Stimulated activated naive CD8-positive, alpha-beta T cell treated with anti-CD3 and anti-CD28 coated beads, Interleukin-15, amount 100 ng/mL, for 72 hours (primary cell): ENCODE results near the gene ZDHHC18.
A peak's percentile ranks its signal among the peaks of the same experiment; 100 is the strongest.

ENCODE experiments used
- ATAC-seq: fragments of 150-1000 bp; cut with Tn5 transposase; 2 replicates; pipeline ENCODE4 v1.10.0; 2021; ENCODE audit warnings: mild to moderate bottlenecking, moderate library complexity
- DNase-seq, 2 donors: peaks; one replicate each; pipeline ENCODE4 v3.0.0; 2021 to 2022
- H3K27ac Mint-ChIP-seq, 2 donors: one replicate each; pipeline ENCODE4 v1.8.0; 2022; ENCODE audit warnings: mild to moderate bottlenecking in 2 of 2, mixed read lengths in 2 of 2, moderate library complexity in 2 of 2
- H3K27me3 Mint-ChIP-seq: one replicate; pipeline ENCODE4 v1.8.0; 2022; ENCODE audit warnings: mixed read lengths
- H3K4me1 Mint-ChIP-seq: one replicate; pipeline ENCODE4 v1.8.0; 2022; ENCODE audit warnings: mild to moderate bottlenecking, mixed read lengths
- H3K4me3 Mint-ChIP-seq, 2 donors: one replicate each; pipeline ENCODE4 v1.8.0; 2022; ENCODE audit warnings: mild to moderate bottlenecking in 2 of 2, mixed read lengths in 2 of 2, moderate library complexity in 1 of 2
- H3K9me3 Mint-ChIP-seq, 2 donors: one replicate each; pipeline ENCODE4 v1.8.0; 2022; ENCODE audit warnings: mixed read lengths in 2 of 2

The ZDHHC18 gene

DNA sequence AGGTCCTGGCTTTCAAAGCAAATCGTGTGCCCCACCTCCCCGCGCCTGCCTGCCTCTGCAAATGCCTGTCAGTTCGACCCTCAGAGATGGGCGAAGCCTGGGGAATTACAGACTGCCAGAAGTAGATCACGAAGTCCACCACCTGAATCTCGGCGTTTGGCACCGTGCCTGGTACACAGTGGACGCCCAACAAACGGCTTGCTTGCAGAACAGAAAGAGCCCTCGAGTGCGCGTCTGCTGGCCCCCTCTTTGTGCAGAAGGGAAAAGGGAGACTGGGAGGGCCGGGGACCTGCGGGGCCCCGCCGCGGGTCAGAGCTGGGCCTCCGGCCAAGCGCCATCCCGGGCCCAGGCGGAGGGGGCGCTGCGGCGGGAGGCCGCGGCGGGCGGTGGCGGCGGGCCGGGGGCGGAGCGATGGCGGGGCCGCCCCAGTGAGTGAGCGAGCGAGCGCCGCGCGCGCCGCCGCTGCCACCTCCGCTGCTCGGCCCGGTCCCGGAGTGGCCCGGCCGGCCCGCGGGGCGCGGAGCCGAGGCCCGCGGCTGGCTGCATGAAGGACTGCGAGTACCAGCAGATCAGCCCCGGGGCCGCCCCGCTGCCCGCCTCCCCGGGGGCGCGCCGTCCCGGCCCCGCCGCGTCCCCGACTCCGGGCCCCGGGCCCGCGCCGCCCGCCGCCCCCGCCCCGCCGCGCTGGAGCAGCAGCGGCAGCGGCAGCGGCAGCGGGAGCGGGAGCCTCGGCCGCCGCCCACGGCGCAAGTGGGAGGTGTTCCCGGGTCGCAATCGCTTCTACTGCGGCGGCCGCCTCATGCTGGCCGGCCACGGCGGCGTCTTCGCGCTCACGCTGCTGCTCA lies at the start of gene ZDHHC18:
ZDHHC18 (plus strand) TSS at position 428 of the 845 bp plus-strand sequence; CDS start at position 545, 117 bp downstream.
- DNase-seq (peak; percentile 73 to 78), ATAC-seq (peak; percentile 85)
- H3K4me1 Mint-ChIP-seq = peaks cover 57% of the 10 kb centered on the region

DNA sequence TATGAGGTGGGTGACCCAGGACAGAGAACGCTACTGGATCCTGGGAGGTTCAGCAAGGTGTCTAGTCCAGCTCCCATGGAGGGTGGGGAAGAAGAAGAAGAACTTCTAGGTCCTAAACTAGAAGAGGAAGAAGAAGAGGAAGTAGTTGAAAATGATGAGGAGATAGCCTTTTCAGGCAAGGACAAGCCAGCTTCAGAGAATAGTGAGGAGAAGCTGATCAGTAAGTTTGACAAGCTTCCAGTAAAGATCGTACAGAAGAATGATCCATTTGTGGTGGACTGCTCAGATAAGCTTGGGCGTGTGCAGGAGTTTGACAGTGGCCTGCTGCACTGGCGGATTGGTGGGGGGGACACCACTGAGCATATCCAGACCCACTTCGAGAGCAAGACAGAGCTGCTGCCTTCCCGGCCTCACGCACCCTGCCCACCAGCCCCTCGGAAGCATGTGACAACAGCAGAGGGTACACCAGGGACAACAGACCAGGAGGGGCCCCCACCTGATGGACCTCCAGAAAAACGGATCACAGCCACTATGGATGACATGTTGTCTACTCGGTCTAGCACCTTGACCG lies 47.3 kb upstream of the ZDHHC18 start:
- Mint-ChIP-seq H3K27ac (peak overlapping the region; percentile 22 to 60), H3K4me3 (no peak overlapping the region), H3K9me3 (no peaks in the 10 kb centered on the region), H3K4me1 (peaks cover 48% of the 10 kb centered on the region), H3K27me3 (no peaks in the 10 kb centered on the region)
- no peak for ATAC-seq
- DNase-seq = no peak

More for the DNA sequence above, at the start of gene ZDHHC18:
- peak within 1 kb of the TSS; percentile 91 to 95 for H3K4me3 Mint-ChIP-seq
- no peaks in the 10 kb centered on the region for H3K27me3 Mint-ChIP-seq
- H3K27ac Mint-ChIP-seq = peak within 1 kb of the TSS; percentile 97 to 98
- H3K9me3 Mint-ChIP-seq = no peaks in the 10 kb centered on the region

- ATAC-seq (peak; percentile 41), DNase-seq (no peak)
- peaks cover 52% of the 10 kb centered on the region for H3K4me1 Mint-ChIP-seq
- H3K27ac Mint-ChIP-seq = peak overlapping the region in 1 of 2 donors; percentile 39
- no peaks in the 10 kb centered on the region for H3K27me3 Mint-ChIP-seq
- no peaks in the 10 kb centered on the region for H3K9me3 Mint-ChIP-seq
- no peak overlapping the region for H3K4me3 Mint-ChIP-seq
These were observed 46.0 kb upstream of the ZDHHC18 start for GRCh38 chr1:26780344-26780957.

DNA sequence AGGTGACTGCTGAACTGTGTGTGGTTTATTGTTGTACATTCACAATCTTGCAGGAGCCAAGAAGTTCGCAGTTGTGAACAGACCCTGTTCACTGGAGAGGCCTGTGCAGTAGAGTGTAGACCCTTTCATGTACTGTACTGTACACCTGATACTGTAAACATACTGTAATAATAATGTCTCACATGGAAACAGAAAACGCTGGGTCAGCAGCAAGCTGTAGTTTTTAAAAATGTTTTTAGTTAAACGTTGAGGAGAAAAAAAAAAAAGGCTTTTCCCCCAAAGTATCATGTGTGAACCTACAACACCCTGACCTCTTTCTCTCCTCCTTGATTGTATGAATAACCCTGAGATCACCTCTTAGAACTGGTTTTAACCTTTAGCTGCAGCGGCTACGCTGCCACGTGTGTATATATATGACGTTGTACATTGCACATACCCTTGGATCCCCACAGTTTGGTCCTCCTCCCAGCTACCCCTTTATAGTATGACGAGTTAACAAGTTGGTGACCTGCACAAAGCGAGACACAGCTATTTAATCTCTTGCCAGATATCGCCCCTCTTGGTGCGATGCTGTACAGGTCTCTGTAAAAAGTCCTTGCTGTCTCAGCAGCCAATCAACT lies 45.2 kb upstream of the ZDHHC18 start:
- Mint-ChIP-seq H3K9me3 (no peaks in the 10 kb centered on the region), H3K4me1 (peaks cover 60% of the 10 kb centered on the region), H3K27me3 (no peaks in the 10 kb centered on the region), H3K4me3 (no peak overlapping the region), H3K27ac (peak overlapping the region in 1 of 2 donors; percentile 64)
- ATAC-seq (no peak), DNase-seq (no peak)

DNA sequence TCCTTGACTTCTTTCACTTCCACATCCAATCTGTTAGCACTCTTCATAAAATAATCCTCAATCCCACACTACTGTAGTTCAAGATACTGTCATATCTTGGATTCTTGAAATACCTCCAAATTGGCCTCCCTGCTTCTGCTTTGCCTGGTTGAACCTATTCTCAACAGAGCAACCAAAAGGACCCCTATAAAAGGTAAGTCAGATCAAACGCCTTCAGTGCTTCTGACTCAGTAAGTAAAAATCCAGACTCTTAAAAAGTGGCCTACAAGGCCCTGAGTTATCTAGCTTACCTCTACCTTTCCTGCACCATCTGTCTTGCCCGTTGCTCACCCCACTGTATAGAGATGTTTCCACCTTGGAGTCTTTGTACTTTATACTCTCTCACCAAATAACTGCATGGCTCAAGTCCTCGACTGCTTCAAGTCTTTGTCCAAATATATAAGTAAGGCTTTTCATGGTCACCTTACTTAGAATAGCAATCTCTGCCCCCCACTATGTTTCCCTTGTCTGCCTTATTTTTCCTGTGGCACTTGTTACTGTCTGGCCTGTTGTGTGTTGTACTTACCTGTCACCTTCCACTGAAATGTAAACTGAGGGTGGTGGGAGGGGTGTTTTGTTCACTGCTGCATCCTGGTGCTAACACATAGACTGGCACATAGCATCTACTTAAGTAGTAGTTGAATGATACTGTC lies 43.8 kb upstream of the ZDHHC18 start:
- H3K27me3 Mint-ChIP-seq = no peaks in the 10 kb centered on the region
- H3K4me1 Mint-ChIP-seq = peaks cover 74% of the 10 kb centered on the region
- no peak for DNase-seq
- H3K27ac Mint-ChIP-seq = peak overlapping the region in 1 of 2 donors; percentile 59
- H3K4me3 Mint-ChIP-seq = no peak overlapping the region
- no peak for ATAC-seq
- H3K9me3 Mint-ChIP-seq = no peaks in the 10 kb centered on the region

- Mint-ChIP-seq H3K27me3 (no peaks in the 10 kb centered on the region), H3K27ac (no peak overlapping the region), H3K4me3 (no peak overlapping the region), H3K9me3 (no peaks in the 10 kb centered on the region), H3K4me1 (peaks cover 71% of the 10 kb centered on the region)
- no peak for DNase-seq
- ATAC-seq = no peak
These were observed 42.9 kb upstream of the ZDHHC18 start for GRCh38 chr1:26783646-26784022.

DNA sequence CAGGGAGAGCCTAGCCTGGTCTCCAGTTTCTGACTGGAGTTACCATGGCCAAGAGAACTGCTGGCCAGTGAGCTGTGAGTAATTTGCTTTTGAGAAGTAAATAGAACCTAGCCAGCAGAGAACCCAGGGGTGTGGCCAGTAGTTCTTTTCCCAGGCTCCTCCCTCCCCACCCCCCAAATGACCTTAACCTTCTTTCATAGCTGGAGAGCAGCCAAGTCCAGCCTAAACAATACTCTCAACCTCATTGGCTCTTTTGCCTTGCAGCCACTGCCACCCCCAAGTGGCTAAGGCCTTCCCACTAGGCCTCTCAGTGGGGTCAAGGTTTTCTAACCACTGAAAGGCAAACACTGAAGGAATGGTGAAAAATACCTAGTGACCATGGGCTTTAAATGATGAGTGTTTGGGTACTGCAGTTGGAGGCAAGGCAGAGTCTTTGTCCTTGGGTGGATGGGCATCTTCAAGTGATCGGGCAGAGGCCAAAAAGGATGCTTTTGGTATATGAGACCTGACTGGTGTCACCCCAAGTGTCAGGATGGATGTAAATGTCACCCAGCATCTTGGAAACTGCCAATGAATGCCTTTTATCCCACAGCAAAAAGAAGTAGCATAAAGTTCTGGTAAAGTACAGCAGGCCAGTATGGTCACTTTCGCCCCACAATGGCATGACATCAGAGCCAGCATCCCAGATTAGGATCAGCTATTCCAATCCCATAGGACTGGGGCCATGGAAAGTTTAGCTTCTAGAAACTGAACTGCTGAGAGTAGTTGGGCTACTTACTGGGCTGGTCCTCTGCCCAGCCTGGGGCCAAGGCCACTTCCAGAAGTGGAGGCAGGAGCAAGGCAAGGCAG lies 42.2 kb upstream of the ZDHHC18 start:
- ATAC-seq = no peak

DNA sequence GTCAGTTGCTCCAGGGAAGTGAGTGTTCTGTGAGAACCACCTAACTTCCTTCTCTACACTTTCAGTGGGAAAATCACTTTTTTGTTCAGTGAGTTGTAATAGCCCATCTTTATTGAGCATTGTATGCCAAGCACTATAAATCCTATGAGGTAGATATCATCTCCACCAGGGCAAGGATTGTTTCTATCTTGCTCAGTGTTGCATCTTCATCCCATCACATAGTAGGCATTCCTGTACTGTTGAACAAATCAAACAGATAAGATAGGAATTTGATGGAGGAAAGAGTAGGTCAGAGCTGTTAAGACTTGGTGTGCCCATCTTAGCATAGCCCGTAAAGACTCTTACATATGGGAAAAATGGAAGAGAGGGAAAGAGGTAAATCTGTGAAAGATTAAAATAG lies 41.6 kb upstream of the ZDHHC18 start:
- peak overlapping the region in 1 of 2 donors; percentile 27 for H3K27ac Mint-ChIP-seq
- no peaks in the 10 kb centered on the region for H3K27me3 Mint-ChIP-seq
- ATAC-seq (no peak), DNase-seq (no peak)
- H3K9me3 Mint-ChIP-seq = no peaks in the 10 kb centered on the region
- H3K4me1 Mint-ChIP-seq = peaks cover 71% of the 10 kb centered on the region
- no peak overlapping the region for H3K4me3 Mint-ChIP-seq

More for the DNA sequence above, 42.2 kb upstream of the ZDHHC18 start:
- Mint-ChIP-seq H3K27ac (peak overlapping the region in 1 of 2 donors; percentile 27), H3K4me1 (peaks cover 69% of the 10 kb centered on the region), H3K4me3 (no peak overlapping the region), H3K9me3 (no peaks in the 10 kb centered on the region), H3K27me3 (no peaks in the 10 kb centered on the region)
- no peak for DNase-seq

- peak in 1 of 2 donors; percentile 14 for DNase-seq
- Mint-ChIP-seq H3K4me1 (peaks cover 80% of the 10 kb centered on the region), H3K27me3 (no peaks in the 10 kb centered on the region)
These were observed 40.7 kb upstream of the ZDHHC18 start for GRCh38 chr1:26785611-26786436.

GRCh38 chr1:26786437-26787380 lies 39.8 kb upstream of the ZDHHC18 start:
- peak overlapping the region; percentile 92 to 97 for H3K4me3 Mint-ChIP-seq
- H3K27me3 Mint-ChIP-seq = no peaks in the 10 kb centered on the region
- DNase-seq (peak; percentile 61 to 63), ATAC-seq (peak; percentile 22)
- peaks cover 84% of the 10 kb centered on the region for H3K4me1 Mint-ChIP-seq
- H3K27ac Mint-ChIP-seq = peak overlapping the region; percentile 100
- no peaks in the 10 kb centered on the region for H3K9me3 Mint-ChIP-seq

More at GRCh38 chr1:26785611-26786436, 40.7 kb upstream of the ZDHHC18 start:
- ATAC-seq = no peak
- H3K9me3 Mint-ChIP-seq = no peaks in the 10 kb centered on the region
- H3K27ac Mint-ChIP-seq = peak overlapping the region; percentile 100
- peak overlapping the region; percentile 92 to 97 for H3K4me3 Mint-ChIP-seq

DNA sequence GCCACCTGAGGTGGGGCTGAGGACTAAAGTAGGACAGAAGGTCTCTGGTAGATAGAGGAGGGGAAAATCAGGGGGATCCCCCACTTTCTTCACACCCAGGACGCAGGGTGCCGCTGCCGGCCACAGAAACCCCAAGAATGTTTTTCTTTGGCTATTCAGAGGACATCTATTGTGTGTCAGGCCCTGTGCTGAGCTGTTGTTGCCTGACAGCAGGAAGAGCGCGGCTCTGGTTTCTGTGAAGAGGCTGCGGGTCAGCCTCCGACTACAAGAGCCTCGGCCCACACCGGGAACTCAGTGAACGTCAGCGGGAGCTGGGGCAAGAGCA lies 39.1 kb upstream of the ZDHHC18 start:
- Mint-ChIP-seq H3K27me3 (no peaks in the 10 kb centered on the region), H3K4me1 (peaks cover 83% of the 10 kb centered on the region), H3K27ac (peak overlapping the region; percentile 100), H3K9me3 (no peaks in the 10 kb centered on the region), H3K4me3 (peak overlapping the region; percentile 92 to 97)
- DNase-seq (peak; percentile 86 to 95), ATAC-seq (peak; percentile 77)

GRCh38 chr1:26787706-26788514 lies 38.6 kb upstream of the ZDHHC18 start, which contains the start of gene PIGV:
TSS of gene PIGV (plus strand) at chr1:26787950. CDS start at chr1:26790816, 2,866 bp downstream.
- ATAC-seq = peak; percentile 55
- peak; percentile 89 for DNase-seq
- Mint-ChIP-seq H3K4me1 (peaks cover 83% of the 10 kb centered on the region), H3K27me3 (no peaks in the 10 kb centered on the region), H3K4me3 (peak within 1 kb of the TSS; percentile 92 to 97), H3K9me3 (no peaks in the 10 kb centered on the region), H3K27ac (peak within 1 kb of the TSS; percentile 100)
